H54 (cell line): ENCODE measurements around the gene CPOX.

ENCODE experiments used
- DNase-seq: peaks from one replicate; pipeline ENCODE4 v3.0.0; 2011; ENCODE audit warnings: low spot score, mixed read lengths; ENCODE audit not compliant: insufficient read length
- FAIRE-seq: peaks from 3 replicates; lab custom pipeline; 2011; peaks lifted over from hg19 to GRCh38; lab: Jason Lieb, UNC
- POLR2A ChIP-seq: IDR thresholded peaks from 2 replicates; pipeline ENCODE4 v1.6.1; 2011; ENCODE audit warnings: low read depth, mild to moderate bottlenecking, low read length

Gene CPOX

GRCh38 chr3:98551754-98552153 is 41.7 kb downstream of the CPOX start:
- DNase-seq (no peak), FAIRE-seq (no peak)
- no peak for TF ChIP-seq POLR2A

DNA sequence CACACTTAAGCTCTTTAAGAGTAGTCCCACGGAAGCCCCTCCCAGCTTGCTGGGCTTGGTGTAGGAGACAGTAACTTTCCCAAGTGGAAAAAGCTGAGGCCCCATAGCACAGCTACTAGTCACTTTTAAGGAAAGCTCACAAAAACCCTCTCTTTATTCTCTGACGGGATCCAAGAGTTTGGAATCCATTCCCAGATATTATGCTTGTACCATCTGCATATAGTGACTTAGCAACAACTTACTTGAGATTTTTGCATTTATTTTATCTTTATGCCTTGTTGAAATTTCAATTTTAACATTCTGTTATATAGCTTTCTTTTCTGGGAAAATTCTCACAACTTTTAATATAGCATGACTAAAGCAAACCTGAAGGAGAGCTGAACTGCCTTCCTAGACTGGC is 42.2 kb downstream of the CPOX start:
- FAIRE-seq (no peak), DNase-seq (no peak)
- no peak for TF ChIP-seq POLR2A

GRCh38 chr3:98550833-98551232 is 42.6 kb downstream of the CPOX start:
- TF ChIP-seq POLR2A: no peak
- DNase-seq (no peak), FAIRE-seq (no peak)

DNA sequence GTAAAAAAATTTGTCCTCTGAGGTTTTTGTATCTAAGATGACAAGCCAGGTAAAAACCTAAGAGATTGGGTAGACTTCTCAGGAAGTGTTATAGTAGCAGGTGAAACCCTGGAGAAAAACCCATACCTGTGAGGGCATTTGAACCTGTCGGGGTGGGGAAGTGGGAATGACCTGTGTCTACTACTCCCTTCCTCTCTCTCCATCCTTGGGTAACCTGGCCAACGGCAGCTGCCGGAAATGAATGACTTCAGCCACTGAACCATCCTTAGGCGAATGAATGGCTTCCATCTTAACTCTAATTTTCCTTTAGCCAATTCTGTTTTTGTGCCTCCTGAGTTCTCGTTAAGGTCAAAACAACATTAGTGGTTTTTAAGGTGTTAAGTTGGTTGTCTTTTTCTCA is 44.9 kb downstream of the CPOX start:
- FAIRE-seq: no peak

DNA sequence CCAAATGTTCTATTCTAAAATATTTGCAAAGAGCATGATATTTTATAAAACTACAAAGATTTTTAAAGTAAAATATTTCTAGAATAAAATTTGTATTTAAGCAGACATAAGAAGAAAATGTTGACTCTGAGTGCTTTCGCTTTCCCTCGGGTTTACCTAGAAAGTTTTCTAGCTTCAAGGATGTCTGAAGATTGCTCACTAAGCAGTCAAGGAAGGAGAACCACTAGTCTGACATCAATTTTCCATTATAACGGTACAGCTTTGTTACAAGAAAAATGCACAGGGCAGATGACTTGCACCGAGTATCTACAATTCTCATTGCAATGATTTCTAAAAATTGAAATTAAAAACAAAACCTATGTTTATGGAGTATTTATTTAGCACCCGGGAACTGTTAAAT is 47.5 kb downstream of the CPOX start:
- TF ChIP-seq POLR2A: no peak
- FAIRE-seq (no peak), DNase-seq (no peak)

More for the DNA sequence above, 44.9 kb downstream of the CPOX start:
- no peak for DNase-seq
- TF ChIP-seq POLR2A: no peak

- FAIRE-seq (no peak), DNase-seq (no peak)
- no peak for TF ChIP-seq POLR2A
These were observed 50.8 kb downstream of the CPOX start for GRCh38 chr3:98542623-98543022.

GRCh38 chr3:98541695-98542094 is 51.7 kb downstream of the CPOX start:
- FAIRE-seq (no peak), DNase-seq (no peak)
- TF ChIP-seq POLR2A: no peak

- TF ChIP-seq POLR2A: no peak
- FAIRE-seq: no peak
- no peak for DNase-seq
These were observed 53.1 kb downstream of the CPOX start for GRCh38 chr3:98540346-98540745.

- no peak for DNase-seq
- TF ChIP-seq POLR2A: no peak
- no peak for FAIRE-seq
These were observed 56.9 kb downstream of the CPOX start for GRCh38 chr3:98536456-98537017.

DNA sequence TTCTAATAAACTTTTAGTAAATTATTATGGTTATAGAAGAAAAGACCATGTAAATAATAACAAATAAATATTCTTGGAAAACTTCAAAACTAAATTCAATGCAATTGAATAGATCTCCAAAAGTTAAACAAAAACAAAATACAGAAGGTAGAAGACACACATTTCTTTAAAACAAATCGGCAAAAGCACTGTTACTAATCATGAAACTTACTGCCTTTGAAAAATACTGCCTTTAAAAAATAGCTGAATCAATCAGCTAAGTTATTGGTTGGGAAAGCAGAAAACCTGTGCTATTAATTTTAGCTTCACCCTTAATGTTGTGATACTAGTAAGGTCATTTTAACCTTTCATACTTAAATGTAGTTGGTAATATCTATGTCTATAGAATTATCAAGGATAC is 58.7 kb downstream of the CPOX start:
- DNase-seq (no peak), FAIRE-seq (no peak)
- no peak for TF ChIP-seq POLR2A

- no peak for FAIRE-seq
These were observed 59.2 kb downstream of the CPOX start for GRCh38 chr3:98534168-98534567.

GRCh38 chr3:98532709-98533571 is 60.5 kb downstream of the CPOX start:
- DNase-seq (no peak), FAIRE-seq (no peak)

More at GRCh38 chr3:98534168-98534567, 59.2 kb downstream of the CPOX start:
- TF ChIP-seq POLR2A: no peak
- DNase-seq: no peak

DNA sequence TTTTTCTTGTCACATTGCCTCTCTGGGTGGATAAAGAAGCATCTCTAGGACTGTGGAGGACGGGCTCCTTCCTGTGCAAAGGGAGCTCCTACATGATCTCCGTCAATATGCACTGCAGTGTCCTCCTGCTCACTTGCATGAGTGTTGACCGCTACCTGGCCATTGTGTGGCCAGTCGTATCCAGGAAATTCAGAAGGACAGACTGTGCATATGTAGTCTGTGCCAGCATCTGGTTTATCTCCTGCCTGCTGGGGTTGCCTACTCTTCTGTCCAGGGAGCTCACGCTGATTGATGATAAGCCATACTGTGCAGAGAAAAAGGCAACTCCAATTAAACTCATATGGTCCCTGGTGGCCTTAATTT is 61.2 kb downstream of the CPOX start:
- FAIRE-seq (no peak), DNase-seq (no peak)
- TF ChIP-seq POLR2A: no peak

More at GRCh38 chr3:98532709-98533571, 60.5 kb downstream of the CPOX start:
- no peak for TF ChIP-seq POLR2A

- no peak for FAIRE-seq
- no peak for DNase-seq
- no peak for TF ChIP-seq POLR2A
These were observed 61.7 kb downstream of the CPOX start, which contains the start of gene GPR15 for GRCh38 chr3:98531622-98532274. Gene GPR15 (plus strand): TSS chr3:98531978. CDS start chr3:98532034, 56 bp downstream.
